Fibroblast of pulmonary artery (primary cell): Measurements from ENCODE around the gene UPK2.
"Not testable (repeated sequence)": the region's sequence is repeated elsewhere in the genome, so short reads cannot be mapped to it uniquely, and the experiment has no call there.

Experiments used
- DNase-seq: peaks from one replicate; pipeline ENCODE4 v3.0.0-alpha.2; 2010; ENCODE audit warnings: low read depth
- H3K4me3 ChIP-seq: replicated peaks from 2 replicates; pipeline ENCODE4 v1.5.1; 2011; ENCODE audit warnings: low read depth, mild to moderate bottlenecking, control low read depth, low read length, moderate library complexity
- CTCF ChIP-seq: IDR thresholded peaks from 2 replicates; pipeline ENCODE4 v1.5.1; 2011; ENCODE audit warnings: mild to moderate bottlenecking, control low read depth, low read length, inconsistent platforms; ENCODE audit errors: missing control alignments

UPK2 gene

GRCh38 chr11:118957549-118957948, 1.5 kb downstream of the UPK2 start:
- no peak overlapping the region for H3K4me3 ChIP-seq
- TF ChIP-seq CTCF, result no peak
- no peak for DNase-seq

- DNase-seq, result no peak
- H3K4me3 ChIP-seq, result no peak overlapping the region
- TF ChIP-seq CTCF, result no peak
Observed at GRCh38 chr11:118957968-118958367, 1.9 kb downstream of the UPK2 start.

GRCh38 chr11:118958577-118958976, 2.5 kb downstream of the UPK2 start:
- no peak for TF ChIP-seq CTCF
- H3K4me3 ChIP-seq, result no peak overlapping the region

GRCh38 chr11:118961189-118961588, 5.1 kb downstream of the UPK2 start:
- DNase-seq, result no peak
- TF ChIP-seq CTCF, result no peak
- H3K4me3 ChIP-seq, result no peak overlapping the region

More at GRCh38 chr11:118958577-118958976, 2.5 kb downstream of the UPK2 start:
- no peak for DNase-seq

GRCh38 chr11:118961591-118961990, 5.5 kb downstream of the UPK2 start:
- DNase-seq, result no peak
- no peak overlapping the region for H3K4me3 ChIP-seq
- no peak for TF ChIP-seq CTCF

- not testable (repeated sequence) for H3K4me3 ChIP-seq, DNase-seq
Observed at GRCh38 chr11:118969508-118969907, 13.4 kb downstream of the UPK2 start.

GRCh38 chr11:118971646-118972045, 15.5 kb downstream of the UPK2 start, which contains the start of gene FOXR1:
Gene FOXR1 (plus strand): TSS chr11:118971761. CDS start chr11:118971932, 171 bp downstream.
- no peak within 1 kb of the TSS for H3K4me3 ChIP-seq
- DNase-seq, result no peak
- TF ChIP-seq CTCF, result no peak
